Endothelial cell (in vitro differentiated cells): ENCODE results near the gene ARHGAP19. TPM values are rescaled to one million over a fixed set of nuclear protein-coding genes. Genes with fewer than 3 reads are reported as not detected.

Experiments used
- DNase-seq: peaks from one replicate; pipeline ENCODE4 v3.0.0; 2021; ENCODE audit warnings: low spot score
- H3K27ac Mint-ChIP-seq: one replicate; pipeline ENCODE4 v1.8.0; 2021; ENCODE audit warnings: mixed read lengths, inconsistent platforms; ENCODE audit not compliant: unreplicated experiment
- H3K27me3 Mint-ChIP-seq: one replicate; pipeline ENCODE4 v1.8.0; 2021; ENCODE audit warnings: mild to moderate bottlenecking, moderate library complexity, mixed read lengths, inconsistent platforms; ENCODE audit not compliant: unreplicated experiment
- H3K36me3 Mint-ChIP-seq: one replicate; pipeline ENCODE4 v1.8.0; 2021; ENCODE audit warnings: mild to moderate bottlenecking, low read depth, mixed read lengths, inconsistent platforms; ENCODE audit not compliant: unreplicated experiment
- H3K4me1 Mint-ChIP-seq: one replicate; pipeline ENCODE4 v1.8.0; 2021; ENCODE audit warnings: mild to moderate bottlenecking, mixed read lengths, inconsistent platforms; ENCODE audit not compliant: unreplicated experiment
- H3K4me3 Mint-ChIP-seq: one replicate; pipeline ENCODE4 v1.8.0; 2021; ENCODE audit warnings: mild to moderate bottlenecking, mixed read lengths, inconsistent platforms; ENCODE audit not compliant: unreplicated experiment
- H3K9me3 Mint-ChIP-seq: one replicate; pipeline ENCODE4 v1.8.0; 2021; ENCODE audit warnings: mixed read lengths, inconsistent platforms; ENCODE audit not compliant: unreplicated experiment
- total RNA-seq: library from RNA; stranded (reverse); fragmentation: NEBNext Ultra II Directional; extraction: Animal tissue kit (Norgen Biotek cat#: 25700); gene quantifications from one replicate; pipeline ENCODE4 v1.2.1, GENCODE V29; 2021; ENCODE audit not compliant: unreplicated experiment
- TF ChIP-seq, protein P1 (sequence below): fragments of 200-600 bp; sonication (generic); IDR thresholded peaks from one replicate; pipeline ENCODE4 v1.5.0; 2021; ENCODE audit warnings: antibody characterized with exemption; ENCODE audit not compliant: unreplicated experiment

ARHGAP19 gene
- total RNA-seq, 1 donor from 2014 or later, result 19.8 TPM

DNA sequence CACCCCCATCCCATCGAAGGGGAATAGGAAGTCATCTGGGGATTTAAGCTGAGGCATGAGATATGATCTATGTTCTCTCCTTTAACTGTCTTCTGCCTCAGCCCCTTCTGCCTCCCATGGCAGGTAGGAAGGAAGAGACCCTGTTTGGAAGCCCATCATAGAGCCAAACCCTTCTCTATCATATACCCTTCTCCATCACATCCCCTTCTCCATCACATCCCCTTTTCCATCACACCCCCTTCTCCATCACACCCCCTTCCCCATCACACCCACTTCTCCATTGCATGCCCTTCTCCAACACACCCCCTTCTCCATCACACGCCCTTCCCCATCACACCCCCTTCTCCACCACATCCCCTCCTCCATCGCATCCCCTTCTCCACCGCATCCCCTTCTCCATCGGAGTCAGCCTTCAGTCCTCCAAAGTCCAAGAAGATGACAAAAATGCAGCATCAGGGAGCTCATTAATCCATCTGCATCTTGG is 99.4 kb downstream of the ARHGAP19 start:
- Mint-ChIP-seq H3K27ac (no peak overlapping the region), H3K27me3 (peaks cover 7% of the 10 kb centered on the region), H3K4me3 (no peak overlapping the region), H3K9me3 (no peaks in the 10 kb centered on the region), H3K36me3 (no peaks in the 10 kb centered on the region), H3K4me1 (peaks cover 4% of the 10 kb centered on the region)
- TF ChIP-seq, protein P1, sequence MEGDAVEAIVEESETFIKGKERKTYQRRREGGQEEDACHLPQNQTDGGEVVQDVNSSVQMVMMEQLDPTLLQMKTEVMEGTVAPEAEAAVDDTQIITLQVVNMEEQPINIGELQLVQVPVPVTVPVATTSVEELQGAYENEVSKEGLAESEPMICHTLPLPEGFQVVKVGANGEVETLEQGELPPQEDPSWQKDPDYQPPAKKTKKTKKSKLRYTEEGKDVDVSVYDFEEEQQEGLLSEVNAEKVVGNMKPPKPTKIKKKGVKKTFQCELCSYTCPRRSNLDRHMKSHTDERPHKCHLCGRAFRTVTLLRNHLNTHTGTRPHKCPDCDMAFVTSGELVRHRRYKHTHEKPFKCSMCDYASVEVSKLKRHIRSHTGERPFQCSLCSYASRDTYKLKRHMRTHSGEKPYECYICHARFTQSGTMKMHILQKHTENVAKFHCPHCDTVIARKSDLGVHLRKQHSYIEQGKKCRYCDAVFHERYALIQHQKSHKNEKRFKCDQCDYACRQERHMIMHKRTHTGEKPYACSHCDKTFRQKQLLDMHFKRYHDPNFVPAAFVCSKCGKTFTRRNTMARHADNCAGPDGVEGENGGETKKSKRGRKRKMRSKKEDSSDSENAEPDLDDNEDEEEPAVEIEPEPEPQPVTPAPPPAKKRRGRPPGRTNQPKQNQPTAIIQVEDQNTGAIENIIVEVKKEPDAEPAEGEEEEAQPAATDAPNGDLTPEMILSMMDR, result no peak
- no peak for DNase-seq

DNA sequence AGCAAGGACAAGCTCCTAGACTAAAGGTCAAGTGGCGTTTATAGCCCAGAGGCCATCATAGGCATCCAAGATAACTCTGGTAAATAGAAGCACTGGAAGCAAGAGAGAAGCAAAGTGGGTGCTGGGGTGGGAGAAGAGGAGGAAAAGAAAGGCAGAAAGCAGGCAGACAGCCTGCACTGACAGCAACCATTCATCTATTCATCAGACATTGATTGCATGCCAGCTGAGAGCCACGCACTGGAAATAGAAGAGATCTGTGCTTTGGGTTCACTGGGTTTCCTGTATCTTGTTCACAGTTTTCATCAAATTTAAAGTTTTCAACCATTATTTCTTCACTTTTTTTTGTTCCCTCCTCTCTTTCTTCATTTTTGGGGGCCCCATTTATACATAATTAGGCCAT is 102.0 kb downstream of the ARHGAP19 start:
- Mint-ChIP-seq H3K4me3 (no peak overlapping the region), H3K27ac (no peak overlapping the region), H3K36me3 (no peaks in the 10 kb centered on the region), H3K27me3 (peaks cover 10% of the 10 kb centered on the region), H3K4me1 (no peaks in the 10 kb centered on the region), H3K9me3 (no peaks in the 10 kb centered on the region)
- DNase-seq, result no peak
- TF ChIP-seq, protein P1, result no peak

DNA sequence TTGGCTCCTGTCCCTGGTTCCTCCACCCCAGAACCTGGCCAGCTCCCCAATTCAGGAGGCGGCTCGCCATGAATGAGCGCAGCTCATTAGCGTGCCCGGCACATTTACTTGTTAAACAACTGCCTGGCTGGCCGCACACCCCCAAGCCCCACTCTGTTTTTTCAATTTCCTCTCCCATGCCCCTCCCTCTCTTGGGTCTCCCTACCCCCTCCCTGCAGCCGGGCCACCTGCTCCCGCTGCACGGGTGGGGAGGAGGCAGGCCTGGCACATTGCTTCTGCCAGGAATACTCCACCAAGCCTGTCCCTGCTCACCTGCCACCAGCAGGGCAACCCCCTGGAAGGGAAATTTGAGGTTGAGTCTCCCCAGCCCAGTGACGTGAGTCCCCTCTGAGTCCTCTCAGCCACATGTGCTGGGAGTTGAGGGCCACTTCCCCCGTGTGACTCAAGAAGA is 104.2 kb downstream of the ARHGAP19 start:
- TF ChIP-seq, protein P1, result no peak
- Mint-ChIP-seq H3K9me3 (no peaks in the 10 kb centered on the region), H3K4me1 (peaks cover 5% of the 10 kb centered on the region), H3K36me3 (no peaks in the 10 kb centered on the region), H3K27ac (no peak overlapping the region), H3K27me3 (peaks cover 17% of the 10 kb centered on the region), H3K4me3 (no peak overlapping the region)
- DNase-seq, result no peak

DNA sequence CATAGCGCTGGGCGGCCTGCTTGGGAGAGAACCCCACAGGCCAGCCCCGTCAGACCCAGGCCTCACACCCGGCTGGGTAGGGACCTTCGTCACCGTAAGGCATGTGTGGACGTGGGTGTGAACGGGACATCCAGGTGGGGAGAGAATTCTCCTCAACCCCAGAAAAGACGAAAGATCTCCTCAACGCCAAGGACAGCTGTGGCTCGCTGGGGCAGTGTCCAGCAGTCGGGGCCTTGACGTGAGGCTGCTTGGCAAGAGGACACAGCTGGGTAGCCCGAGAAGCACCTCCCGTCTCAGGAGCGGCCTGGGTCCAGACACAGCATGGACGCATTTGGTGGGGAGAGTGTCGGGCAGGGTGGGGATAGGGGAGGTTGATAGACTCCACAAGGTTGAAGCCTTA is 105.5 kb downstream of the ARHGAP19 start:
- Mint-ChIP-seq H3K4me1 (peaks cover 5% of the 10 kb centered on the region), H3K27me3 (peaks cover 17% of the 10 kb centered on the region), H3K4me3 (no peak overlapping the region), H3K9me3 (no peaks in the 10 kb centered on the region), H3K27ac (no peak overlapping the region), H3K36me3 (no peaks in the 10 kb centered on the region)
- DNase-seq, result no peak
- TF ChIP-seq, protein P1, result no peak

DNA sequence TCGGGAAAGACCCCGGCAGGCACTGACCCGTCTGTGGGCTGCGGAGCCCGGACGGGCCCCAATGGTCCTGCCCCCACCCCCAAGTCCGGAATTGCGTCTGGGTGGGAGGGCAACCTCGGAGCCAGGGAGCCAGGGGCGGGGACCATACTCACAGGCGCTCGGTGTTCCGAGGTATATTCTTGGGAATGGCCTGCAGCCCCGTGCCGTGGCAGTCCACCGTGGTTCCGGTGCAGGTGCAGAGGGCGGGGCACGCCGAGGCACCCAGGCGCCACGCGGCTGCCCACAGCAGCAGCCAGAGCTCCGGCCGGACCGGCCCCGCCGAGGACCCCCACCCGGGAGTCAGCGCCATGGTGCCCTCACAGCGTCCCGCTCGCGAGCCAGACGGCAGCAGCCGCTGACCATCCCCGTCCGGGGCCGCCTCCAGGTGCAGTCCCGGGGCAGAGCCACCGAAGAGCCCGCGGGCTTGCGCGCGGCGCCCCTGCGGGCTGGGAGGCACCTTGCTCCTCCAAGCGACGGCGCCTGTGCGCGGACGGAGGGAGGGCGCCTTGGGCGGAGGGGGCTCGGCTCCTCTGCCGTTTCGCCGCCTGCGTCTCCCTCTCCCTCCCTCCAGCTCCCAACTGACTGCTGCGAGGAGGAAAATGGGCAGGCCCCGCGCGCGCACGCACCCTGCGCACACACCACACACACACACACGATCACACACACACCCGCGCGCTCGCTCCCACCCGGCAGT is 106.9 kb downstream of the ARHGAP19 start, which contains the start of gene SLIT1:
SLIT1 (minus strand) TSS at position 634 of the 733 bp plus-strand sequence; CDS start at position 349, 285 bp downstream.
- no peaks in the 10 kb centered on the region for H3K36me3 Mint-ChIP-seq
- peak; percentile 28 for DNase-seq
- H3K4me3 Mint-ChIP-seq, result peak within 1 kb of the TSS; percentile 74
- H3K4me1 Mint-ChIP-seq, result peaks cover 5% of the 10 kb centered on the region
- peaks cover 21% of the 10 kb centered on the region for H3K27me3 Mint-ChIP-seq
- TF ChIP-seq, protein P1, result no peak
- H3K27ac Mint-ChIP-seq, result no peak within 1 kb of the TSS
- no peaks in the 10 kb centered on the region for H3K9me3 Mint-ChIP-seq
